Measurements from ENCODE around the gene ATG7.
A peak's percentile ranks its signal among the peaks of the same experiment; 100 is the strongest.

Gene ATG7

DNA sequence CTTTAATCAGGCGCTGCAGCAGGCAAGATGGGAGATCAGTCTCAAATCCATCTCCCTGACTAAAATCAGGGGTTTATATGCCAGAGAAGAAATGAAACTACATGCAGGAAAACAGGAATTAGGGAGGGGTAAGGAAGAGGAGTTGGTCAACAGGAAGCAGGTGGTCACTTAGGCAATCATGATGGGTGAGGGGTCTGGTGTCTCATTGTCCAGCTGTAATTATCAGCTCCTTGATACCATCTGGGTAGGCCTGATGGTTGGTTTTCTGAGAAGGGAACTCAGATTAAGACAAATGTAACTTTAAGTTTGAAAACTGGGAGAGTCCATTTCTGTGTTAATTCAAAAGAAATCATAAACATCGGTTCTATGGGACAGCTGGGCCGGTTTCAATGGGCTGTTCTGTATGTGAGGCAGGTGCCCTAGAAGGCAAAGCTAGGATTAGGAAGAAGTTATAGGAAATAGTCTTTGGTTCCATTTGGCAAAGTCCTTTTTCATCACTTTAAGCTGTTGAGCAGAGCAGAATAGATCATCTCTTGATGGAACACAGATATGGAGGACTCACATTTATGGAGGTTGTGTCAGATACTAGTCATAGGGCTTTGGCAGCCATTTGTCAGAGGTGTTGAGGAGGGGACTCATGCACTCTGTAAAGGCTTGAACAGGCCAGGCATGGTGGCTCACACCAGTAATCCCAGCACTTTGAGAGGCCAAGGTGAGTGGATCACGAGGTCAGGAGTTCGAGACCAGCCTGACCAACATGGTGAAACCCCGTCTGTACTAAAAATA lies 222.1 kb downstream of the ATG7 start:
- TF ChIP-seq ZSCAN30 (tag by site-specific recombination; IDR thresholded peaks at IDR 0.05) (no peak), ZNF10 (tag by site-specific recombination; IDR thresholded peaks at IDR 0.05) (peak; percentile 46; the same call in 1 of the 2 replicates)
- Histone ChIP-seq H3K27ac (ENCODE audit: extremely low read depth, low read depth, low read length) (no peak overlapping the region), H3K9me3 (ENCODE audit: control insufficient read depth, insufficient read depth, low read depth, low read length) (no peaks in the 10 kb centered on the region), H3K4me1 (ENCODE audit: control insufficient read depth, insufficient read depth, low read length) (peaks cover 15% of the 10 kb centered on the region), H3K36me3 (ENCODE audit: control insufficient read depth in 2 of 2, insufficient read depth in 1 of 2, low read length in 2 of 2) (no peaks in the 10 kb centered on the region), H3K4me3 (ENCODE audit: low read depth, low read length) (no peak overlapping the region)
- ChIA-PET CTCF (no interaction called here), POLR2A (no interaction called here)

DNA sequence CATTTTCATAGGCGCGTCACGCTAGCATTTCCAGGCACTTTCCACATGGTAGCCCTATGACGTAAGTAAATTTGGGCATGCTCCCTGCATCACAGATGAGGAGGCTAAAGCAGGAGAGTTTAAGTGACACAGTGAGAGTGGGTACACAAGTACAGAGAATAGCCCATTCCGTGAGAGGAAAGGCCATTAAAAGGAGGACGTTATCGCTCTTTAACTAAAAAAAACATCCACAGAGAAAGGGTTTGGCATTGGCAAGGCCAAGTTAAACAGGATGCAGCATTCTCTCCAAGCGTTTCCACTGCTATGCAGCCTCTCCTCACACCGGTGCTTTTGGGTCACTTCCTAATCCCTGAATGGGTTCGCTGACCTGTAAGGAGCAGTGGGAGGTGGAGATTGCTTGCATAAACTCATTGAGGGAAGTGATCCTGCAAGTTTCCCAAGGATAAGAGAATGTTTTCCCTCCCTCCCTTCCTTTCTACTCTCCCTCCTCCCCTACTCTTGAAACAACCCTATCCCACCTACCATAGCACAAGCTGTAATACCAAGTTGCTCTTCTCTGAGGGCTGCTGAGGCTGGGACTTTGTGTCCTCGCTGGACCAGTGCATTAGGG lies 223.9 kb downstream of the ATG7 start:
- Histone ChIP-seq H3K36me3 (ENCODE audit: control insufficient read depth in 2 of 2, insufficient read depth in 1 of 2, low read length in 2 of 2) (no peaks in the 10 kb centered on the region), H3K9me3 (ENCODE audit: control insufficient read depth, insufficient read depth, low read depth, low read length) (no peaks in the 10 kb centered on the region), H3K4me1 (ENCODE audit: control insufficient read depth, insufficient read depth, low read length) (peaks cover 15% of the 10 kb centered on the region), H3K27ac (ENCODE audit: extremely low read depth, low read depth, low read length) (peak overlapping the region; percentile 68), H3K4me3 (ENCODE audit: low read depth, low read length) (no peak overlapping the region)
- ChIA-PET POLR2A (no interaction called here), CTCF (no interaction called here)
- TF ChIP-seq ZNF48 (tag by site-specific recombination; IDR thresholded peaks at IDR 0.05) (no peak), ZBTB21 (tag by site-specific recombination; IDR thresholded peaks at IDR 0.05) (peak; percentile 98), ZNF768 (tag by site-specific recombination; IDR thresholded peaks at IDR 0.05) (no peak), GFI1B (tag by site-specific recombination; IDR thresholded peaks at IDR 0.05) (peak; percentile 67), ZNF433 (tag by site-specific recombination; IDR thresholded peaks at IDR 0.05; ENCODE audit: low read depth) (no peak), ZNF658 (tag by site-specific recombination; IDR thresholded peaks at IDR 0.05) (no peak), ZNF184 (tag by site-specific recombination; IDR thresholded peaks at IDR 0.05) (no peak), ZNF24 (tag by site-specific recombination; IDR thresholded peaks at IDR 0.05) (peak; percentile 58; the same call in 1 of the 2 replicates), ZNF16 (tag by site-specific recombination; IDR thresholded peaks at IDR 0.05; ENCODE audit: low read depth) (no peak), ZNF629 (tag by site-specific recombination; IDR thresholded peaks at IDR 0.05) (peak; percentile 99), ZNF157 (tag by site-specific recombination; IDR thresholded peaks at IDR 0.05) (no peak), ZNF266 (tag by site-specific recombination; IDR thresholded peaks at IDR 0.05; ENCODE audit: low read depth) (no peak), ZNF394 (tag by site-specific recombination; IDR thresholded peaks at IDR 0.05; ENCODE audit: borderline replicate concordance) (peak; percentile 36; the same call in 1 of the 2 replicates), ZNF501 (tag by site-specific recombination; IDR thresholded peaks at IDR 0.05) (no peak; the same call in 1 of the 2 replicates), GLIS2 (tag by site-specific recombination; IDR thresholded peaks at IDR 0.05) (no peak), KLF1 (tag by site-specific recombination; IDR thresholded peaks at IDR 0.05) (peak; percentile 48; the same call in 1 of the 2 replicates), ZNF530 (tag by site-specific recombination; IDR thresholded peaks at IDR 0.05; ENCODE audit: low read depth) (no peak), FEZF1 (tag by site-specific recombination; IDR thresholded peaks at IDR 0.05) (peak; percentile 96), ZBTB7A (tag by site-specific recombination; IDR thresholded peaks at IDR 0.05; ENCODE audit: low read depth) (no peak), ZNF248 (tag by site-specific recombination; IDR thresholded peaks at IDR 0.05) (no peak), ZNF423 (tag by site-specific recombination; IDR thresholded peaks at IDR 0.05) (no peak)
- TF ChIP-seq, protein P1, sequence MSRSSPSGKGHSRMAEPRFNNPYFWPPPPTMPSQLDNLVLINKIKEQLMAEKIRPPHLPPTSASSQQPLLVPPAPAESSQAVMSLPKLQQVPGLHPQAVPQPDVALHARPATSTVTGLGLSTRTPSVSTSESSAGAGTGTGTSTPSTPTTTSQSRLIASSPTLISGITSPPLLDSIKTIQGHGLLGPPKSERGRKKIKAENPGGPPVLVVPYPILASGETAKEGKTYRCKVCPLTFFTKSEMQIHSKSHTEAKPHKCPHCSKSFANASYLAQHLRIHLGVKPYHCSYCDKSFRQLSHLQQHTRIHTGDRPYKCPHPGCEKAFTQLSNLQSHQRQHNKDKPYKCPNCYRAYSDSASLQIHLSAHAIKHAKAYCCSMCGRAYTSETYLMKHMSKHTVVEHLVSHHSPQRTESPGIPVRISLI (tag by site-specific recombination; IDR thresholded peaks at IDR 0.05), result no peak
- TF ChIP-seq, protein P2, sequence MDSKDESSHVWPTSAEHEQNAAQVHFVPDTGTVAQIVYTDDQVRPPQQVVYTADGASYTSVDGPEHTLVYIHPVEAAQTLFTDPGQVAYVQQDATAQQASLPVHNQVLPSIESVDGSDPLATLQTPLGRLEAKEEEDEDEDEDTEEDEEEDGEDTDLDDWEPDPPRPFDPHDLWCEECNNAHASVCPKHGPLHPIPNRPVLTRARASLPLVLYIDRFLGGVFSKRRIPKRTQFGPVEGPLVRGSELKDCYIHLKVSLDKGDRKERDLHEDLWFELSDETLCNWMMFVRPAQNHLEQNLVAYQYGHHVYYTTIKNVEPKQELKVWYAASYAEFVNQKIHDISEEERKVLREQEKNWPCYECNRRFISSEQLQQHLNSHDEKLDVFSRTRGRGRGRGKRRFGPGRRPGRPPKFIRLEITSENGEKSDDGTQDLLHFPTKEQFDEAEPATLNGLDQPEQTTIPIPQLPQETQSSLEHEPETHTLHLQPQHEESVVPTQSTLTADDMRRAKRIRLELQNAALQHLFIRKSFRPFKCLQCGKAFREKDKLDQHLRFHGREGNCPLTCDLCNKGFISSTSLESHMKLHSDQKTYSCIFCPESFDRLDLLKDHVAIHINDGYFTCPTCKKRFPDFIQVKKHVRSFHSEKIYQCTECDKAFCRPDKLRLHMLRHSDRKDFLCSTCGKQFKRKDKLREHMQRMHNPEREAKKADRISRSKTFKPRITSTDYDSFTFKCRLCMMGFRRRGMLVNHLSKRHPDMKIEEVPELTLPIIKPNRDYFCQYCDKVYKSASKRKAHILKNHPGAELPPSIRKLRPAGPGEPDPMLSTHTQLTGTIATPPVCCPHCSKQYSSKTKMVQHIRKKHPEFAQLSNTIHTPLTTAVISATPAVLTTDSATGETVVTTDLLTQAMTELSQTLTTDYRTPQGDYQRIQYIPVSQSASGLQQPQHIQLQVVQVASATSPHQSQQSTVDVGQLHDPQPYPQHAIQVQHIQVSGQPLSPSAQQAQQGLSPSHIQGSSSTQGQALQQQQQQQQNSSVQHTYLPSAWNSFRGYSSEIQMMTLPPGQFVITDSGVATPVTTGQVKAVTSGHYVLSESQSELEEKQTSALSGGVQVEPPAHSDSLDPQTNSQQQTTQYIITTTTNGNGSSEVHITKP (tag by site-specific recombination; IDR thresholded peaks at IDR 0.05), result peak; percentile 99
- TF ChIP-seq, protein P3, sequence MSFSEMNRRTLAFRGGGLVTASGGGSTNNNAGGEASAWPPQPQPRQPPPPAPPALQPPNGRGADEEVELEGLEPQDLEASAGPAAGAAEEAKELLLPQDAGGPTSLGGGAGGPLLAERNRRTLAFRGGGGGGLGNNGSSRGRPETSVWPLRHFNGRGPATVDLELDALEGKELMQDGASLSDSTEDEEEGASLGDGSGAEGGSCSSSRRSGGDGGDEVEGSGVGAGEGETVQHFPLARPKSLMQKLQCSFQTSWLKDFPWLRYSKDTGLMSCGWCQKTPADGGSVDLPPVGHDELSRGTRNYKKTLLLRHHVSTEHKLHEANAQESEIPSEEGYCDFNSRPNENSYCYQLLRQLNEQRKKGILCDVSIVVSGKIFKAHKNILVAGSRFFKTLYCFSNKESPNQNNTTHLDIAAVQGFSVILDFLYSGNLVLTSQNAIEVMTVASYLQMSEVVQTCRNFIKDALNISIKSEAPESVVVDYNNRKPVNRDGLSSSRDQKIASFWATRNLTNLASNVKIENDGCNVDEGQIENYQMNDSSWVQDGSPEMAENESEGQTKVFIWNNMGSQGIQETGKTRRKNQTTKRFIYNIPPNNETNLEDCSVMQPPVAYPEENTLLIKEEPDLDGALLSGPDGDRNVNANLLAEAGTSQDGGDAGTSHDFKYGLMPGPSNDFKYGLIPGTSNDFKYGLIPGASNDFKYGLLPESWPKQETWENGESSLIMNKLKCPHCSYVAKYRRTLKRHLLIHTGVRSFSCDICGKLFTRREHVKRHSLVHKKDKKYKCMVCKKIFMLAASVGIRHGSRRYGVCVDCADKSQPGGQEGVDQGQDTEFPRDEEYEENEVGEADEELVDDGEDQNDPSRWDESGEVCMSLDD (tag by site-specific recombination; IDR thresholded peaks at IDR 0.05), result peak; percentile 68
- TF ChIP-seq, protein P4, sequence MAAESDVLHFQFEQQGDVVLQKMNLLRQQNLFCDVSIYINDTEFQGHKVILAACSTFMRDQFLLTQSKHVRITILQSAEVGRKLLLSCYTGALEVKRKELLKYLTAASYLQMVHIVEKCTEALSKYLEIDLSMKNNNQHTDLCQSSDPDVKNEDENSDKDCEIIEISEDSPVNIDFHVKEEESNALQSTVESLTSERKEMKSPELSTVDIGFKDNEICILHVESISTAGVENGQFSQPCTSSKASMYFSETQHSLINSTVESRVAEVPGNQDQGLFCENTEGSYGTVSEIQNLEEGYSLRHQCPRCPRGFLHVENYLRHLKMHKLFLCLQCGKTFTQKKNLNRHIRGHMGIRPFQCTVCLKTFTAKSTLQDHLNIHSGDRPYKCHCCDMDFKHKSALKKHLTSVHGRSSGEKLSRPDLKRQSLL (tag by site-specific recombination; IDR thresholded peaks at IDR 0.05), result no peak
